SK-N-SH (cell line): Measurements from ENCODE around the gene STARD10. TPM values are rescaled to one million over a fixed set of nuclear protein-coding genes. Genes with fewer than 3 reads are reported as not detected.

Source experiments
- CTCF ChIA-PET: fragments of 300-600, 350-600 bp; formaldehyde crosslinking; extraction: SDS; loops from one replicate; lab custom pipeline; 2021; lab: Yijun Ruan, JAX
- POLR2A ChIA-PET: fragments of 350-600 bp; sonication (Branson Sonifier 250); formaldehyde crosslinking; extraction: SDS; loops from one replicate; lab custom pipeline; 2020; ENCODE audit warnings: antibody characterized with exemption, inconsistent platforms; lab: Yijun Ruan, JAX
- DNase-seq: peaks from one replicate; pipeline ENCODE4 v3.0.0; 2012
- H2AFZ ChIP-seq: fragments of 200-600 bp; sonication (generic); 2 replicates; pipeline ENCODE4 v1.8.1; 2016; ENCODE audit warnings: antibody characterized with exemption, mild to moderate bottlenecking, low read depth
- H3F3A ChIP-seq: fragments of 200-600 bp; sonication (generic); replicated peaks from 2 replicates; pipeline ENCODE3; 2016; ENCODE audit warnings: antibody characterized with exemption, mild to moderate bottlenecking; ENCODE audit not compliant: insufficient read depth
- H3K27ac ChIP-seq, 2 experiments: fragments of 200-500 bp in 1 of 2; fragments of 200-600 bp in 1 of 2; sonication (Bioruptor generic) in 1 of 2; sonication (generic), shearing (Covaris generic) in 1 of 2; 2 replicates each; pipeline versions ENCODE4 v1.5.1 to v1.6.1; 2014 to 2016; ENCODE audit warnings: low read depth in 2 of 2, inconsistent platforms in 1 of 2, low read length in 1 of 2, mild to moderate bottlenecking in 1 of 2, mixed read lengths in 1 of 2
- H3K27me3 ChIP-seq: fragments of 200-600 bp; sonication (generic), shearing (Covaris generic); 2 replicates; pipeline ENCODE4 v1.6.1; 2016; ENCODE audit warnings: mixed run types; ENCODE audit not compliant: insufficient read depth
- H3K36me3 ChIP-seq, 2 experiments: fragments of 200-500 bp in 1 of 2; fragments of 200-600 bp in 1 of 2; sonication (Bioruptor generic) in 1 of 2; sonication (generic) in 1 of 2; replicated peaks in 1 of 2; 2 replicates each; pipeline versions ENCODE3 to v1.5.1; 2014 to 2016; ENCODE audit warnings: low read length in 1 of 2, mild to moderate bottlenecking in 1 of 2; ENCODE audit not compliant: insufficient read depth in 2 of 2, control insufficient read depth in 1 of 2
- H3K4me1 ChIP-seq, 2 experiments: fragments of 200-500 bp in 1 of 2; fragments of 200-600 bp in 1 of 2; sonication (Bioruptor generic) in 1 of 2; sonication (generic), shearing (Covaris generic) in 1 of 2; 2 replicates each; pipeline versions ENCODE4 v1.5.1 to v1.6.1; 2014 to 2016; ENCODE audit warnings: low read depth in 1 of 2, low read length in 1 of 2, mixed run types in 1 of 2; ENCODE audit not compliant: insufficient read depth in 2 of 2, control insufficient read depth in 1 of 2
- H3K4me2 ChIP-seq: fragments of 200-600 bp; sonication (generic), shearing (Covaris generic); 2 replicates; pipeline ENCODE4 v1.6.1; 2017; ENCODE audit warnings: mixed run types
- H3K4me3 ChIP-seq, 2 experiments: fragments of 200-500 bp in 1 of 2; fragments of 200-600 bp in 1 of 2; sonication (Bioruptor generic) in 1 of 2; sonication (generic), shearing (Covaris generic) in 1 of 2; 2 replicates each; pipeline versions ENCODE4 v1.5.1 to v1.8.1; 2014 to 2016; ENCODE audit warnings: low read depth in 2 of 2, inconsistent platforms in 1 of 2, low read length in 1 of 2, mild to moderate bottlenecking in 1 of 2, mixed read lengths in 1 of 2, moderate library complexity in 1 of 2
- H3K79me2 ChIP-seq: fragments of 200-600 bp; sonication (generic); 2 replicates; pipeline ENCODE4 v1.8.1; 2017; ENCODE audit warnings: mild to moderate bottlenecking; ENCODE audit not compliant: insufficient read depth
- H3K9ac ChIP-seq: fragments of 200-600 bp; sonication (generic); 2 replicates; pipeline ENCODE4 v1.6.1; 2017; ENCODE audit warnings: mixed run types
- H3K9me2 ChIP-seq: fragments of 200-600 bp; sonication (generic); 2 replicates; pipeline ENCODE4 v1.6.1; 2017; ENCODE audit warnings: mixed run types
- H3K9me3 ChIP-seq: fragments of 200-600 bp; sonication (generic); 2 replicates; pipeline ENCODE4 v1.6.1; 2017; ENCODE audit warnings: mixed run types, mild to moderate bottlenecking, moderate library complexity
- H4K20me1 ChIP-seq: fragments of 200-600 bp; sonication (generic); 2 replicates; pipeline ENCODE4 v1.6.1; 2017; ENCODE audit warnings: mild to moderate bottlenecking, mixed run types; ENCODE audit not compliant: insufficient read depth
- CHD2 ChIP-seq: fragments of 150-350 bp; IDR thresholded peaks from 2 replicates; pipeline ENCODE4 v1.6.1; 2018; ENCODE audit warnings: low read length; ENCODE audit not compliant: partially characterized antibody
- EP300 ChIP-seq, 2 experiments: IDR thresholded peaks; 2 replicates each; pipeline versions ENCODE4 v1.4.0 to v1.6.1; 2012; ENCODE audit warnings: borderline replicate concordance in 1 of 2, low read depth in 1 of 2, low read length in 1 of 2
- FOXJ3 ChIP-seq: sonication (generic); formaldehyde crosslinking; IDR thresholded peaks from 2 replicates; pipeline ENCODE4 v1.5.1; 2020; ENCODE audit warnings: mild to moderate bottlenecking, missing genetic modification reagents
- IRF3 ChIP-seq: fragments of 150-350 bp; IDR thresholded peaks from 2 replicates; pipeline ENCODE4 v1.6.1; 2016; ENCODE audit warnings: mild to moderate bottlenecking, low read depth, low read length
- JUND ChIP-seq: IDR thresholded peaks from 2 replicates; pipeline ENCODE4 v1.4.0; 2012
- MAX ChIP-seq: IDR thresholded peaks from 2 replicates; pipeline ENCODE4 v1.4.0; 2012; ENCODE audit warnings: low read depth
- MEF2A ChIP-seq: IDR thresholded peaks from 2 replicates; pipeline ENCODE4 v1.4.0; 2012; ENCODE audit warnings: low read depth, borderline replicate concordance
- MXI1 ChIP-seq: IDR thresholded peaks from 2 replicates; pipeline ENCODE4 v1.6.1; 2012; ENCODE audit warnings: mild to moderate bottlenecking, low read depth, low read length, improper control_type of control experiment
- NFIC ChIP-seq: IDR thresholded peaks from 2 replicates; pipeline ENCODE4 v1.4.0; 2012; ENCODE audit warnings: borderline replicate concordance
- POLR2AphosphoS5 ChIP-seq: IDR thresholded peaks from 2 replicates; pipeline ENCODE4 v1.6.1; 2012; ENCODE audit warnings: low read depth, low read length
- RAD21 ChIP-seq: IDR thresholded peaks from 2 replicates; pipeline ENCODE4 v1.6.1; 2012; ENCODE audit warnings: mild to moderate bottlenecking, low read length
- RCOR1 ChIP-seq: fragments of 150-350 bp; IDR thresholded peaks from 2 replicates; pipeline ENCODE4 v1.6.1; 2017; ENCODE audit warnings: antibody characterized with exemption, low read length
- REST ChIP-seq: IDR thresholded peaks from 2 replicates; pipeline ENCODE4 v1.6.1; 2012; ENCODE audit warnings: mild to moderate bottlenecking, low read depth, low read length, moderate library complexity
- RXRA ChIP-seq: IDR thresholded peaks from 2 replicates; pipeline ENCODE4 v1.4.0; 2012; ENCODE audit warnings: low read depth, mild to moderate bottlenecking, borderline replicate concordance
- TEAD4 ChIP-seq: IDR thresholded peaks from 2 replicates; pipeline ENCODE4 v1.4.0; 2012; ENCODE audit warnings: mild to moderate bottlenecking, borderline replicate concordance; ENCODE audit not compliant: insufficient read depth
- USF2 ChIP-seq: fragments of 150-350 bp; IDR thresholded peaks from 2 replicates; pipeline ENCODE4 v1.6.1; 2017; ENCODE audit warnings: antibody characterized with exemption, low read length, low read depth, borderline replicate concordance
- ZBTB33 ChIP-seq: IDR thresholded peaks from 2 replicates; pipeline ENCODE4 v1.4.0; 2012; ENCODE audit warnings: low read depth, borderline replicate concordance
- WGBS: methylation state at CpG from one replicate; pipeline ENCODE4 v1.1.6; 2017; ENCODE audit warnings: low lambda C conversion rate; 5-methylcytosine and 5-hydroxymethylcytosine counted together
- polyA plus RNA-seq, 3 experiments: library from polyadenylated mRNA; depleted of rRNA; stranded (reverse); fragments of >200 nt; gene quantifications; 2 replicates each; pipeline ENCODE4 v1.2.3, GENCODE V29; 2012

The STARD10 gene
- polyA plus RNA-seq, 1 of the 3 experiments (the other 2 are of a cell fraction): 47.7 TPM

GRCh38 chr11:72826942-72827480 is 33.2 kb upstream of the STARD10 start:
- H3K79me2 ChIP-seq: no peaks in the 10 kb centered on the region
- CTCF ChIA-PET: interaction anchor here (0.8 to 11.4 kb wide), 6 partner anchors 102 to 463 kb away, joined by 3 to 271 read pairs (median 5); no protein-coding TSS in a partner anchor
- peaks cover 5 to 15% of the 10 kb centered on the region in 2 experiments; a peak in 2 of 4 replicates for H3K4me1 ChIP-seq
- H2AFZ ChIP-seq: no peak overlapping the region
- H3K9ac ChIP-seq: no peak overlapping the region
- no peaks in the 10 kb centered on the region for H3K36me3 ChIP-seq
- no peaks in the 10 kb centered on the region for H3K9me3 ChIP-seq
- H3K27me3 ChIP-seq: no peaks in the 10 kb centered on the region
- no peaks in the 10 kb centered on the region for H4K20me1 ChIP-seq
- H3K4me2 ChIP-seq: no peak overlapping the region
- POLR2A ChIA-PET: no interaction called here
- no peaks in the 10 kb centered on the region for H3K9me2 ChIP-seq
- no peak overlapping the region for H3K27ac ChIP-seq
- DNase-seq: no peak
- no peak for TF ChIP-seq MEF2A
- no peak for TF ChIP-seq MXI1
- no peak for TF ChIP-seq CHD2
- no peak for TF ChIP-seq MAX
- no peak for TF ChIP-seq RCOR1
- no peak for TF ChIP-seq RAD21
- no peak for TF ChIP-seq TEAD4
- TF ChIP-seq USF2: no peak
- TF ChIP-seq EP300 (IDR thresholded peaks at IDR 0.05; ENCODE audit: borderline replicate concordance in 1 of 2, low read depth in 1 of 2, low read length in 1 of 2): no peak
- no peak for TF ChIP-seq IRF3
- no peak overlapping the region for H3K4me3 ChIP-seq
- WGBS: 100% methylated on average over 8 of the region's 8 CpGs
- no peaks in the 10 kb centered on the region for H3F3A ChIP-seq

GRCh38 chr11:72826191-72826941 is 32.5 kb upstream of the STARD10 start:
- Histone ChIP-seq H3K9me3 (no peaks in the 10 kb centered on the region), H3K27ac (no peak overlapping the region), H4K20me1 (no peaks in the 10 kb centered on the region), H3K4me1 (peaks cover 3 to 15% of the 10 kb centered on the region in 2 experiments; a peak in 2 of 4 replicates), H3K4me3 (no peak overlapping the region), H3F3A (no peaks in the 10 kb centered on the region), H3K27me3 (no peaks in the 10 kb centered on the region), H3K9me2 (no peaks in the 10 kb centered on the region), H3K79me2 (no peaks in the 10 kb centered on the region), H2AFZ (no peak overlapping the region), H3K4me2 (no peak overlapping the region), H3K36me3 (no peaks in the 10 kb centered on the region), H3K9ac (no peak overlapping the region)
- POLR2A ChIA-PET: interaction anchor here (0.7 kb wide), 1 partner anchor 17 kb away, joined by 3 read pairs; no protein-coding TSS in a partner anchor
- DNase-seq: no peak
- WGBS: 94% methylated on average over 7 of the region's 15 CpGs
- CTCF ChIA-PET: interaction anchor here (0.6 to 5.0 kb wide), 4 partner anchors 12 to 357 kb away, joined by 3 to 38 read pairs (median 8); no protein-coding TSS in a partner anchor
- TF ChIP-seq REST (no peak), RXRA (no peak), NFIC (no peak), FOXJ3 (CRISPR knock-in tag) (no peak), ZBTB33 (no peak), MXI1 (no peak), POLR2AphosphoS5 (no peak), JUND (no peak), EP300 (IDR thresholded peaks at IDR 0.05; ENCODE audit: borderline replicate concordance in 1 of 2, low read depth in 1 of 2, low read length in 1 of 2) (no peak)
